Muscle layer of colon (tissue), 2 donors: Measurements from ENCODE around the gene ZFPM1.

Experiments used
- H3K27ac ChIP-seq: one replicate; pipeline ENCODE4 v1.7.0; 2013; ENCODE audit warnings: low read depth, mild to moderate bottlenecking, low read length, moderate library complexity
- H3K27me3 ChIP-seq, 2 donors: one replicate each; pipeline ENCODE4 v1.7.0; 2013; ENCODE audit warnings: low read length in 2 of 2, mild to moderate bottlenecking in 2 of 2; ENCODE audit not compliant: insufficient read depth in 2 of 2, control insufficient read depth in 1 of 2
- H3K36me3 ChIP-seq: one replicate; pipeline ENCODE4 v1.7.0; 2013; ENCODE audit warnings: mild to moderate bottlenecking, low read length; ENCODE audit not compliant: insufficient read depth
- H3K4me1 ChIP-seq: one replicate; pipeline ENCODE4 v1.7.0; 2013; ENCODE audit warnings: mild to moderate bottlenecking, low read length; ENCODE audit not compliant: insufficient read depth
- H3K4me3 ChIP-seq, 2 donors: one replicate each; pipeline ENCODE4 v1.7.0; 2013; ENCODE audit warnings: low read length in 2 of 2, low read depth in 1 of 2, mild to moderate bottlenecking in 1 of 2, moderate library complexity in 1 of 2
- H3K9ac ChIP-seq: one replicate; pipeline ENCODE4 v1.7.0; 2013; ENCODE audit warnings: low read length
- H3K9me3 ChIP-seq: one replicate; pipeline ENCODE4 v1.7.0; 2013; ENCODE audit warnings: mild to moderate bottlenecking, low read length
- donor health status: abdominal sarcoma.
- donor health status: Adenocarcinoma of cecum.

ZFPM1 gene

DNA sequence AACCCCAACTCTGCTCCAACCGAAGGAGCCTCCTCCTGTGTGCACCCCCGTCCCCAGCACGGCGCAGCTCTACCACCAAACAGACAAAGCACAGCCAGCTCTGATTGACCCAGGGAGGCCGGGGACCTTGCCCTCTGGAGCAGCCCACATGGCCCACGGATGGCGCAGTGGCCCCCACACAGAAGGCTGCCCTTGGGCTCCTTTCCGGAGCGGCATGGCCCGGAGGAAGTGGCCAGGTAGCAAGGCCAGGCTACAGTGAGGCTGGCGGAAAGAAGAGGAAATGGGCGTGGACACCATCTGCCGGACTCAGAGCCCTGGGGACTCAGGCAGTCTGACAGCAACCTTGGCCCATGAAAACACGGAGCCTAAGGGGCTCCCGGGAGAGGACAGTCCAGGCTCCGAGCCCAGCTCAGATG is 97.2 kb downstream of the ZFPM1 start:
- H3K9me3 ChIP-seq: no peaks in the 10 kb centered on the region
- no peak overlapping the region for H3K27ac ChIP-seq
- no peaks in the 10 kb centered on the region for H3K4me1 ChIP-seq
- no peak overlapping the region for H3K9ac ChIP-seq
- peaks cover 0 to 9% of the 10 kb centered on the region in 2 donors for H3K27me3 ChIP-seq
- no peak overlapping the region for H3K4me3 ChIP-seq
- no peaks in the 10 kb centered on the region for H3K36me3 ChIP-seq

DNA sequence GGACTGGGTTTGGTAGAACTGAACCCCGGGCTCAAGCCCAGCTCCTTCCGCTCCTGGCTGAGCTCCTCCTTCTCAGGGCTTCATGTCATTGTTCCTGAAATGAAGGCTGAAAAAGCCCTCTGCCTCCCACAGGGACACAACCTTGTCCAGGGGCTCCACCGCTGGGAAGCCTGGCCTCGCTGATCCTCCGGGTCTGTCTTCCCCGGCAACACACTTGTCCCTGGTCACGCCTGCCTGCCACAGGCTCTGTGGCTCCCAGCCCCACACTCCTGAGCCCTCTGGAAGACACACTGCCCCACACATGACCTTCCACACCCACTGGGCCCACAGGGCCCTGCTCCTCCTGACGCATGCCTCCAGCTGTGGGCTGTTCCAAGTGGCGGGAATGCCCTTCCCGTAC is 99.1 kb downstream of the ZFPM1 start:
- Histone ChIP-seq H3K27me3 (peaks cover 0 to 9% of the 10 kb centered on the region in 2 donors), H3K9ac (no peak overlapping the region)

DNA sequence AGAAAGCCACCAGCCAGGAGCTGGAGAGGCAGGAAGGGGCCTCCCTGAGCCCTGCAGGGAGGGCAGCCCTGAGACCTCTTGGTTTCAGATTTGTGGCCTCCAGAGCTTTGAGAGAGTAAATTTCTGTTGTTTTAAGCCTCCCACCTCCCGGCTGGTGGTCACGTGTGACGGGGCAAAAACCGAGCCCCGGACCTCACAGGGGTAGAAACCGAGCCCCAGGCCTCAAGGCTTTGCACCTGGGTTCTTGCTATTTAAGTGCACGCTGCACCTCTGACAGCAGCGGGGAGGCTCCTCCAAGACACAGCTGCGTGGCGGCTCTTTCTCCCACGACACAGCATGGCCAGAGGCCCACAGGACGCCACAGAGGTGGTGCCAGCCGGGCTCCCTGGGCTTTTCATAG is 99.7 kb downstream of the ZFPM1 start:
- Histone ChIP-seq H3K9ac (no peak overlapping the region), H3K36me3 (no peaks in the 10 kb centered on the region), H3K9me3 (no peaks in the 10 kb centered on the region), H3K27me3 (peaks cover 0 to 9% of the 10 kb centered on the region in 2 donors), H3K4me1 (no peaks in the 10 kb centered on the region), H3K4me3 (no peak overlapping the region), H3K27ac (no peak overlapping the region)

More for the DNA sequence above, 99.1 kb downstream of the ZFPM1 start:
- Histone ChIP-seq H3K9me3 (no peaks in the 10 kb centered on the region), H3K27ac (no peak overlapping the region), H3K4me1 (no peaks in the 10 kb centered on the region), H3K36me3 (no peaks in the 10 kb centered on the region), H3K4me3 (no peak overlapping the region)

DNA sequence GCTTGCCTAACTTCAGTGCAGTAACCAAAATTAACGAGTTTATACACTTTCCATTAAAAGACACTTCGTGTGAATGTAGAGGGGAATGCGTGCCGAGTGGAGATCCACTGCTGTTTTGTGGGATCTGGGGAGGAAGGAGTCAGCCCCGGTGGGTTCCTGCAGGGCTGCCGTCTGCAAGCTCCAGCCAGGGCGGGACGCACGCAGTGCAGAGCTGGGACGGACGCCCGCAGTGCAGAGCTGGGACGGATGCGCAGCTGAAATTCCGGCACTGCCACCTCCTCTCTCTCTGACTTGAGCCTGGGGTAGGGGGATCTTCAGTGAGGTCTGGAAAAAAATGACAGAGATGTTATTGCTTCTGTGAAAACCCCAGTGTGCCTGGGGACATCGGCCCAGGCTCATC is 100.7 kb downstream of the ZFPM1 start:
- Histone ChIP-seq H3K27ac (no peak overlapping the region), H3K4me1 (no peaks in the 10 kb centered on the region), H3K4me3 (no peak overlapping the region), H3K9me3 (no peaks in the 10 kb centered on the region), H3K9ac (no peak overlapping the region), H3K36me3 (no peaks in the 10 kb centered on the region), H3K27me3 (peaks cover 0 to 13% of the 10 kb centered on the region in 2 donors)

DNA sequence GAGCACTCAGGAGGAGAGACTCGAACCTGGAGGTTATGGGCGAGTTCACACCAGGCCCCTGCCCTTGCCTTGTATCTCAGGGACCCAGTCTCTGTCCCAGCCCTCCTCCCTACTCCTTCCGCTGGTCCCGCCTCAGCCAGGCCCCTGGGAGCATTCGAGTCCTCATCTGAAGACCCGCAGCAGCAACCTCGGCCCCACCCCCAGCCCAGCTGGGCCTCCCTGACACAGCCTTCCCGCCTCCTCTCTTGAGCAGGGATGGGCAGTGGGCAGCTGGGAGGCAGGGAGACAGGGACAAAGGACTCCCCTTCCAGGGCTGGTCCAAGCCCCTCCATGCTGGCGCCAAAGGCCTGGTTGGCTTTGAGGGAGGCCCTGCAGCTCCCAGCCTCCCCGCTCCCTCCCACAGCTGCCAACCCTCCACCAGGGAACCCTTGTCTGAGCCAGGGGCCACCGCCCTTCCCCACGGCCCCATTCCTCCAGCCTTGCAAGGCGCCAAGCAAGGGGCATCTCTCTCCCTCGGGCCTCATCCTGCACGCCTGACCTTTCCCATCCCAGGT is 101.7 kb downstream of the ZFPM1 start:
- peaks cover 0 to 17% of the 10 kb centered on the region in 2 donors for H3K27me3 ChIP-seq
- no peaks in the 10 kb centered on the region for H3K36me3 ChIP-seq
- no peaks in the 10 kb centered on the region for H3K9me3 ChIP-seq
- H3K4me3 ChIP-seq: no peak overlapping the region
- H3K4me1 ChIP-seq: no peaks in the 10 kb centered on the region
- no peak overlapping the region for H3K27ac ChIP-seq
- no peak overlapping the region for H3K9ac ChIP-seq

DNA sequence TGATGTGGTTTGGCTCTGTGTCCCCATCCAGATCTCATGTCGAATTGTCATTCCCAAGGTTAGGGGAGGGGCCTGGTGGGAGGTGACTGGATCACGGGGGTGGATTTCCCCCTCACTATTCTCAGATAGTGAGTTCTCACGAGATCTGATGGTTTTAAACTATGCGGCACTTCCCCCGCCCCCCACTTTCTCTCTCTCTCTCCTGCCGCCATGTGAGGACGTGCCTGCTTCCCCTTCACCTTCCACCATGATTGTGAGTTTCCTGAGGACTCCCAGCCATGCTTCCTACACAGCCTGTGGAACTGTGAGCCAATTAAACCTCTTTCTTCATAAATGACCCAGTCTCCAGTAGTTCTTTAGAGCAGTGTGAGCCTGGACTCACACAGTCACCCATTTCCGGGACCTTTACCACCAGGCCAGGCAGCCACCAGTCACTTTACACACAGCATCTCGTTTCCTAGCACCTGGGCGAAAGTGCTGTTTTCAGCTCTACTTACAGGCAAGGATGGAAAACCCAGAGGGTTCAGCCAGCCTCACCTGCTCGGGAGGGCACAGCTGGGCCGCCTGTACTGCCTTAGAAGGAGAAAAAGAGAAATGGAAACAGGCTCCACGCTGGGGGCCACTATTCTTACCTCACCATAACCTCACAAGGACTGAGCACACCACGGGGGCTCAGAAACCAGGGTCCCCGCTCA is 103.4 kb downstream of the ZFPM1 start:
- no peak overlapping the region for H3K4me3 ChIP-seq
- H3K27ac ChIP-seq: no peak overlapping the region
- no peak overlapping the region for H3K9ac ChIP-seq
- peaks cover 0 to 17% of the 10 kb centered on the region in 2 donors for H3K27me3 ChIP-seq
- no peaks in the 10 kb centered on the region for H3K9me3 ChIP-seq
- no peaks in the 10 kb centered on the region for H3K36me3 ChIP-seq
- no peaks in the 10 kb centered on the region for H3K4me1 ChIP-seq

DNA sequence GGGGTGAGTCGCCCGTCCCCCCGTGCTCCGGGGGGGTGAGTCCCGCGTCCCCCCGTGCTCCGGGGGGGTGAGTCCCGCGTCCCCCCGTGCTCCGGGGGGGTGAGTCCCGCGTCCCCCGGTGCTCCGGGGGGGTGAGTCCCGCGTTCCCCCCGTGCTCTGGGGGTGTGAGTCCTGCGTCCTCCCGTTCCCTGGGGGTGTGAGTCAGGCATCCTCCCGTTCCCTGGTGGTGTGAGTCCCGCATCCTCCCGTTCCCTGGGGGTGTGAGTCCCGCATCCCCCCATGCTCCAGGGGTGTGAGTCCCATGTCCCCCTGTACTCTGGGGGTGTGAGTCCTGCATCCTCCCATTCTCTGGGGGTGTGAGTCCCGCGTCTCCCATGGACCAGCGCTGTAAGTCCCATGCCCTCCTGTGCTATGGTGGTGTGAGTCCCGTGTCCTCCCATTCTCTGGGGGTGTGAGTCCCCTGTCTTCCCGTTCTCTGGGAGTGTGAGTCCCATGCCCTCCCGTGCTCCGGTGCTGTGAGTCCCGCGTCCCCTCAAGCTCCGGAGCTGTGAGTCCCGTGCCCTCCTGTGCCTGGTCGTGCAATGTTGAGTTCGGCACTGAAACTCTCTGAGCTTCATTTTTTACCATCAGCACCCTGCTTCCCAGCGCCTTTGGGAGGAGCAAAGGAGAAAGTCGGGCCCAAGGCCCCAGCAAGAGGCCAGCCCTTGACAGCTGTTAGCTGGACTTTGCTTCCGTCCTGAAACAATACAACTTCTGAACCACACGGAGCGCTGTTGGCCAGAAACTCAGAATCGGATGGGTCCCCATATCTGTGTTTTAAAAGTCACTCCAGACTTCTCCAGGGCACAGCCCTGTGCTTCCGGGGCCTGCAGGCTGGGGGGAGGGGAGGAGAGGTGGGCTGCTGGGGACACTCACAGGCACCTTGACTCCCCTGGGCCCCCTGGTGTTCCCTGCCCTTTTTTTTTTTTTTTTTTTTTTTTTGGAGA is 105.7 kb downstream of the ZFPM1 start:
- peaks cover 0 to 16% of the 10 kb centered on the region in 2 donors for H3K27me3 ChIP-seq
- H3K9me3 ChIP-seq: no peaks in the 10 kb centered on the region
- H3K27ac ChIP-seq: no peak overlapping the region
- no peaks in the 10 kb centered on the region for H3K36me3 ChIP-seq
- peaks cover 5% of the 10 kb centered on the region for H3K4me1 ChIP-seq
- H3K4me3 ChIP-seq: no peak overlapping the region
- H3K9ac ChIP-seq: no peak overlapping the region

DNA sequence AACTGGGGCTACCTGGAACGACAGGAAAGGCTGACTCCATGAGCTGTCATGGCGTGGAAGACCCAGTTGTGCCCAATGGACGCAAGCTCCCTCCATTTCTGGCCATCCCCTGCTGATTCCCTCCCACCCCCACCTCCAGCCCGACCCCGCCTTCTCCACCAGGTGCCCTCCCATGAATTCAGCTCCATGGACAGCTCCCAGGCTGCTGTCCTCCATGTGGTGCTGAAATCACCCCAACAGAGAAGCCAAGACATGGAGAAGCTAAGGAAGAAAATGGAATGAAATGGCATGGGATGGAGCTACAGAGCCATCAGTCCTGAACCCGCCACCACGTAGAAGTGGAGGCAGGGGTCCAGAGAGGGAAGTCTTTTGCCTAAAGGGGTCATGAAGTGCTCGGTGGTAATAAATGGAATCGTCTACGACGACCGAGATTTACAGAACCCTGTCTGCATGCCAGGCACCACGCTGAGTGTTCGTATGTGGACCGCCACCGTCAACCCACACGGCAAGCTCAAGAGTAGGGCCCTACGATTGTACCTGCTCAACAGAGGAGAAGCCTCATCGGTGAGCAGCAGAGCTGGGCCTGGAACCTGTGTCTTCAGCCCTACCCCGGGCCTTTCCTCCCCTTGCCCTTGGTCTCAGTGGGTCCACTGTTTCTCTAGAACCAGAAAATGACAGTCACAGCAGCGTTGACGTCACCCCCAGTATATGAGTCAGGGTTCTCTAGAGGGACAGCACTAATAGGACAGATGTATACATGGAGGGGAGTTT is 107.8 kb downstream of the ZFPM1 start:
- no peak overlapping the region for H3K9ac ChIP-seq
- no peaks in the 10 kb centered on the region for H3K9me3 ChIP-seq
- peaks cover 0 to 11% of the 10 kb centered on the region in 2 donors for H3K27me3 ChIP-seq
- H3K4me1 ChIP-seq: peaks cover 5% of the 10 kb centered on the region
- H3K36me3 ChIP-seq: no peaks in the 10 kb centered on the region
- no peak overlapping the region for H3K27ac ChIP-seq
- H3K4me3 ChIP-seq: no peak overlapping the region

DNA sequence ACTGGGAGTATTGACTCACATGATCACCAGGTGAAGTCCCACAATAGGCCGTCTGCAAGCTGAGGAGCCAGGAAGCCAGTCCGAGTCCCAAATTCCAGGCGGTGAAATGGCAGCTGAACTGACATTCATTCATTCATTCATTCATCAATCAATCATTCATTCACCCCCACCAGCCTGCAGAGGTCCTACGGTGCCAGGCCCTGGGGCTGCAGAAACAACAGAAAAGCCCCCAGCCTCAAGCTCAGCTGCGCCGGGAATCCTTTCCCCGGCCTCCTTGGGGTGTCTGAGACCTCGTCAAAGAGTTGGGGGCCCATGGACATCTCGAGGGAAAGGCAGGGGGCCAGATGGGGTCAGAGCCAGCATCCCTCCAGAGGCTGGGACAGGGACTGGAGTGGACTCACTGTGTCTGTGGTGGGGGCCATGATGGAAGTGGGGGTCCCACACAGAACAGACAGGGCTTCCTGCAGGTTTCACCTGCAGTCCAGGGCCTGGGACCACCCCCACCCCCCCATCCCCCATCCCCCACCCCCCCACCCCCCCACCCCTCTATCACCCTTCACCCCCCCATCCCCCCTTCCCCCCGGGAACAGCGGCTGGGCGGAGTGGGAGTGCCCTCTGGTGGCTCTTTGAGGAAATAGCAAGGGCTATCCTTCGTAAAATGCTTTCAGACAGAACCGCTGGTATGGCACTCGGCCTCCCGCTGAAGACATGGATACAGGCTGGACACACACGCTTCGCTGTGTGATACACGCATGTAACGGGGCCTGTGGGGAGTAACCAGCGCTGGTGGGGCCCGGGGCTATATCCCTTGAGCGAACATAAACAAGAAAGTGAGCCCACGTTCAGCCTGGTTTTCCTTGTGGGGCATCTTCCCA is 108.6 kb downstream of the ZFPM1 start:
- Histone ChIP-seq H3K36me3 (no peaks in the 10 kb centered on the region), H3K9me3 (no peaks in the 10 kb centered on the region), H3K4me3 (peak overlapping the region; percentile 27 to 55), H3K9ac (no peak overlapping the region), H3K27ac (no peak overlapping the region), H3K4me1 (peaks cover 5% of the 10 kb centered on the region), H3K27me3 (peaks cover 0 to 11% of the 10 kb centered on the region in 2 donors)

DNA sequence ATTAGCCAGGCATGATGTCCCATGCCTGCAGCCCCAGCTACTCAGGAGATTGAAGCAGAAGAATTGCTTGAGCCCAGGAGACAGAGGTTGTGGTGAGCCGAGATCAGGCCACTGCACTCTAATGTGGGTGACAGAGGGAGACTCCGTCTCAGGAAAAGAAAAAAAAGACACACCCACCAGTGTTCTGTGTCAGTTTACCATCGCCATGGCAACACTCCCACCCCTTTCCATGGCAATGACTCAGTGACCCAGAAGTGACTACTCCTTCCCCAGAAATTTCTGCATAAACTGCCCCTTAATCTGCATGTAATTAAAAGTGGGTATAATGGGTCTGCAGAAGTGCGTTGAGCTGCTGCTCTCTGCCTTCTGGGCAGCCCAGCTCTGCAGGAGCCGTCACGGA is 113.1 kb downstream of the ZFPM1 start:
- Histone ChIP-seq H3K9me3 (no peaks in the 10 kb centered on the region), H3K4me3 (no peak overlapping the region)

More for the DNA sequence above, 113.1 kb downstream of the ZFPM1 start:
- Histone ChIP-seq H3K36me3 (no peaks in the 10 kb centered on the region), H3K9ac (no peak overlapping the region), H3K4me1 (peaks cover 9% of the 10 kb centered on the region), H3K27ac (no peak overlapping the region), H3K27me3 (peaks cover 0 to 4% of the 10 kb centered on the region in 2 donors)
